Lower lobe of right lung (tissue), 2 donors: ENCODE results near the gene TRAPPC3. TPM values are rescaled to one million over a fixed set of nuclear protein-coding genes. Genes with fewer than 3 reads are reported as not detected.

Source experiments
- ATAC-seq, 2 donors: fragments of 200-7000 bp; cut with Tn5 transposase; one replicate each; pipeline ENCODE4 v1.9.1; 2020 to 2022; ENCODE audit warnings: mild to moderate bottlenecking in 2 of 2, moderate library complexity in 2 of 2
- DNase-seq: peaks from one replicate; pipeline ENCODE4 v3.0.0-alpha.2; 2020
- H3K27ac ChIP-seq: fragments of 200-600 bp; one replicate; pipeline ENCODE4 v1.8.0; 2022
- H3K27me3 ChIP-seq: fragments of 200-600 bp; one replicate; pipeline ENCODE4 v1.8.0; 2022; ENCODE audit warnings: low read depth
- H3K36me3 ChIP-seq: fragments of 200-600 bp; one replicate; pipeline ENCODE4 v1.8.0; 2022; ENCODE audit warnings: mild to moderate bottlenecking
- H3K4me1 ChIP-seq: fragments of 200-600 bp; one replicate; pipeline ENCODE4 v1.8.0; 2022
- H3K4me3 ChIP-seq: fragments of 200-600 bp; one replicate; pipeline ENCODE4 v1.8.0; 2022; ENCODE audit warnings: mild to moderate bottlenecking
- H3K9me3 ChIP-seq: fragments of 200-600 bp; one replicate; pipeline ENCODE4 v1.8.0; 2022
- CTCF ChIP-seq: fragments of 200-600 bp; IDR thresholded peaks from one replicate; pipeline ENCODE4 v1.8.0; 2022; ENCODE audit warnings: antibody characterized with exemption, mild to moderate bottlenecking
- intact Hi-C: fragments of 100-400 bp; cut with DNase I; formaldehyde crosslinking; loops from one replicate; pipeline ENCODE4 v1.11.0; 2022
- total RNA-seq: library from RNA; stranded (reverse); fragmentation: NEBNext Ultra II Directional; extraction: Animal tissue kit (Norgen Biotek cat#: 25700); gene quantifications from one replicate; pipeline ENCODE4 v1.2.1, GENCODE V29; 2021
- donor health status: DM: no; HTN: yes; CAD: no; lungs with severe emphysema.

The TRAPPC3 gene
- total RNA-seq, 1 donor from 2014 or later: 60.3 TPM

GRCh38 chr1:36091698-36092097 lies 57.6 kb downstream of the TRAPPC3 start:
- DNase-seq (no peak), ATAC-seq (no peak)
- Histone ChIP-seq H3K36me3 (peaks cover 54% of the 10 kb centered on the region), H3K27ac (no peak overlapping the region), H3K27me3 (no peaks in the 10 kb centered on the region), H3K4me3 (no peak overlapping the region), H3K4me1 (peaks cover 59% of the 10 kb centered on the region), H3K9me3 (no peaks in the 10 kb centered on the region)
- intact Hi-C loops: no loop called here
- TF ChIP-seq CTCF: no peak

- H3K27me3 ChIP-seq: no peaks in the 10 kb centered on the region
- no peaks in the 10 kb centered on the region for H3K9me3 ChIP-seq
- intact Hi-C loops: no loop called here
- H3K4me1 ChIP-seq: peaks cover 53% of the 10 kb centered on the region
- DNase-seq (no peak), ATAC-seq (no peak)
- TF ChIP-seq CTCF: no peak
- H3K27ac ChIP-seq: no peak overlapping the region
- no peak overlapping the region for H3K4me3 ChIP-seq
- peaks cover 54% of the 10 kb centered on the region for H3K36me3 ChIP-seq
Observed at GRCh38 chr1:36091141-36091540, 58.1 kb downstream of the TRAPPC3 start.

- no peaks in the 10 kb centered on the region for H3K9me3 ChIP-seq
- H3K4me1 ChIP-seq: peaks cover 41% of the 10 kb centered on the region
- DNase-seq (no peak), ATAC-seq (peak; percentile 23 to 55)
- intact Hi-C loops: no loop called here
- H3K27ac ChIP-seq: peak overlapping the region; percentile 95
- H3K36me3 ChIP-seq: peaks cover 44% of the 10 kb centered on the region
- H3K4me3 ChIP-seq: peak overlapping the region; percentile 98
- peaks cover 7% of the 10 kb centered on the region for H3K27me3 ChIP-seq
- no peak for TF ChIP-seq CTCF
Observed at GRCh38 chr1:36089393-36090121, 59.7 kb downstream of the TRAPPC3 start.

- Histone ChIP-seq H3K4me1 (peaks cover 45% of the 10 kb centered on the region), H3K27ac (peak within 1 kb of the TSS; percentile 95), H3K4me3 (peak within 1 kb of the TSS; percentile 98), H3K27me3 (peaks cover 12% of the 10 kb centered on the region), H3K9me3 (no peaks in the 10 kb centered on the region), H3K36me3 (peaks cover 37% of the 10 kb centered on the region)
- peak; percentile 99 for TF ChIP-seq CTCF
- ATAC-seq: peak; percentile 93 to 96
- intact Hi-C loops: no loop called here
- peak; percentile 94 for DNase-seq
Observed at GRCh38 chr1:36088577-36089392, 60.5 kb downstream of the TRAPPC3 start, which contains the start of gene ADPRS. ADPRS (plus strand) TSS chr1:36088892; CDS start chr1:36088905, 13 bp downstream.

GRCh38 chr1:36088265-36088576 lies 61.1 kb downstream of the TRAPPC3 start:
- Histone ChIP-seq H3K27ac (peak overlapping the region; percentile 95), H3K27me3 (peaks cover 14% of the 10 kb centered on the region), H3K4me1 (peaks cover 40% of the 10 kb centered on the region), H3K36me3 (peaks cover 31% of the 10 kb centered on the region), H3K4me3 (peak overlapping the region; percentile 98), H3K9me3 (no peaks in the 10 kb centered on the region)
- DNase-seq: no peak
- no peak for ATAC-seq
- intact Hi-C loops: no loop called here
- no peak for TF ChIP-seq CTCF
